Hepatocyte (in vitro differentiated cells): ENCODE data around the gene MTFP1.
"Not testable (repeated sequence)": the region's sequence is repeated elsewhere in the genome, so short reads cannot be mapped to it uniquely, and the experiment has no call there.

Experiments used
- CTCF ChIP-seq: fragments of 200-600 bp; sonication (generic); IDR thresholded peaks from 2 replicates; pipeline ENCODE4 v1.5.1; 2016; ENCODE audit warnings: antibody characterized with exemption, mild to moderate bottlenecking; ENCODE audit not compliant: poor library complexity
- EZH2 ChIP-seq: fragments of 200-600 bp; sonication (generic); IDR thresholded peaks from 2 replicates; pipeline ENCODE4 v1.6.1; 2016; ENCODE audit warnings: antibody characterized with exemption, mild to moderate bottlenecking, borderline replicate concordance
- EZH2phosphoT487 ChIP-seq: fragments of 200-600 bp; sonication (generic); IDR thresholded peaks from one replicate; pipeline ENCODE4 v1.6.1; 2018; ENCODE audit warnings: antibody characterized with exemption, mild to moderate bottlenecking, low read depth, moderate library complexity; ENCODE audit not compliant: unreplicated experiment, severe bottlenecking

DNA sequence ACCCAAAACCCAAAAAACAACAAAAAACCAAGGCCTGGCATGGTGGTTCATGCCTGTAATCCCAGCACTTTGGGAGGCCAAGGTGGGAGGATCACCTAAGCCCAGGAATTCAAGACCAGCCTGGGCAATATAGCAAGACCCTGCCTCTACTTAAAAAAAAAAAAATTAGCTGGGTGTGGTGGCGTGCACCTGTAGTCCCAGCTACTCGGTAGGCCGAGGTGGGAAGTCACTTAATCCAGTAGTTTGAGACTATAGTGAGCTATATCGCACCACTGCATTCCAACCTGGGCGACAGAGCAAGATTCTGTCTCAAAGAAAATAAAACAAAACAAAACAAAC is 22.8 kb upstream of the MTFP1 start:
- TF ChIP-seq CTCF, EZH2, EZH2phosphoT487: not testable (repeated sequence)
